GM12878 (cell line): ENCODE measurements around the gene RNF169. TPM values are rescaled to one million over a fixed set of nuclear protein-coding genes. Genes with fewer than 3 reads are reported as not detected.

ENCODE experiments used
- ATF7 ChIP-seq: fragments of 450-650 bp; IDR thresholded peaks from 2 replicates; pipeline ENCODE4 v1.6.1; 2016; ENCODE audit warnings: low read depth, mild to moderate bottlenecking
- DPF2 ChIP-seq: fragments of 450-650 bp; IDR thresholded peaks from 2 replicates; pipeline ENCODE4 v1.6.1; 2017; ENCODE audit warnings: mild to moderate bottlenecking
- IKZF1 ChIP-seq: fragments of 450-650 bp; conservative IDR thresholded peaks from 2 replicates; pipeline ENCODE4 v1.6.1; 2017; ENCODE audit warnings: antibody characterized with exemption, mild to moderate bottlenecking
- IKZF2 ChIP-seq, 2 experiments: fragments of 450-650 bp; IDR thresholded peaks; 2 replicates each; pipeline ENCODE4 v1.6.1; 2017; ENCODE audit warnings: mild to moderate bottlenecking in 2 of 2, moderate library complexity in 2 of 2
- IRF4 ChIP-seq: IDR thresholded peaks from 2 replicates; pipeline ENCODE4 v1.6.1; 2011; ENCODE audit warnings: low read depth, low read length
- RAD21 ChIP-seq: IDR thresholded peaks from 2 replicates; pipeline ENCODE4 v1.6.1; 2011; ENCODE audit warnings: mild to moderate bottlenecking, low read depth, low read length, moderate library complexity; ENCODE audit not compliant: insufficient read depth
- RBBP5 ChIP-seq: fragments of 200-600 bp; sonication (generic); conservative IDR thresholded peaks from 2 replicates; pipeline ENCODE4 v1.6.1; 2016
- SUPT20H ChIP-seq: IDR thresholded peaks from 2 replicates; pipeline ENCODE4 v1.6.1; 2011; ENCODE audit warnings: low read depth, mild to moderate bottlenecking, low read length, moderate library complexity, borderline replicate concordance; ENCODE audit not compliant: control insufficient read depth
- polyA plus RNA-seq, 11 experiments: library from polyadenylated mRNA; depleted of rRNA in 4 of 11; unstranded in 6 of 11; stranded (reverse) in 5 of 11; fragments of >200 nt; fragmentation: Nextera tagmentation in 4 of 11; fragmentation: Illumina TruSeq in 1 of 11; extraction: Ambion mirVana in 4 of 11; extraction: Trizol in 1 of 11; gene quantifications; 1 replicate in 1 of 11; 2 replicates in 10 of 11; pipeline versions ENCODE4 v1.2.1 to v1.2.3, GENCODE V29; 2011 to 2016; ENCODE audit warnings: inconsistent platforms in 2 of 11, missing spikeins in 2 of 11, low read depth in 1 of 11
- total RNA-seq, 4 experiments: library from RNA; depleted of rRNA in 3 of 4; stranded (reverse); fragments of >200 nt in 3 of 4; fragmentation: Illumina TruSeq in 1 of 4; extraction: Trizol in 1 of 4; gene quantifications; 2 replicates each; pipeline versions ENCODE4 v1.2.1 to v1.2.3, GENCODE V29; 2013 to 2021
- TF ChIP-seq, protein P1 (sequence below): fragments of 450-650 bp; formaldehyde crosslinking; IDR thresholded peaks from 2 replicates; pipeline ENCODE4 v1.4.0; 2022; ENCODE audit warnings: mild to moderate bottlenecking, moderate library complexity

RNF169 gene
- total and polyA plus RNA-seq, 10 of the 15 experiments (the other 5 are each of a cell fraction or from before 2014, with no cell fraction given): 0.32 to 13.2 (median 6.4) TPM

DNA sequence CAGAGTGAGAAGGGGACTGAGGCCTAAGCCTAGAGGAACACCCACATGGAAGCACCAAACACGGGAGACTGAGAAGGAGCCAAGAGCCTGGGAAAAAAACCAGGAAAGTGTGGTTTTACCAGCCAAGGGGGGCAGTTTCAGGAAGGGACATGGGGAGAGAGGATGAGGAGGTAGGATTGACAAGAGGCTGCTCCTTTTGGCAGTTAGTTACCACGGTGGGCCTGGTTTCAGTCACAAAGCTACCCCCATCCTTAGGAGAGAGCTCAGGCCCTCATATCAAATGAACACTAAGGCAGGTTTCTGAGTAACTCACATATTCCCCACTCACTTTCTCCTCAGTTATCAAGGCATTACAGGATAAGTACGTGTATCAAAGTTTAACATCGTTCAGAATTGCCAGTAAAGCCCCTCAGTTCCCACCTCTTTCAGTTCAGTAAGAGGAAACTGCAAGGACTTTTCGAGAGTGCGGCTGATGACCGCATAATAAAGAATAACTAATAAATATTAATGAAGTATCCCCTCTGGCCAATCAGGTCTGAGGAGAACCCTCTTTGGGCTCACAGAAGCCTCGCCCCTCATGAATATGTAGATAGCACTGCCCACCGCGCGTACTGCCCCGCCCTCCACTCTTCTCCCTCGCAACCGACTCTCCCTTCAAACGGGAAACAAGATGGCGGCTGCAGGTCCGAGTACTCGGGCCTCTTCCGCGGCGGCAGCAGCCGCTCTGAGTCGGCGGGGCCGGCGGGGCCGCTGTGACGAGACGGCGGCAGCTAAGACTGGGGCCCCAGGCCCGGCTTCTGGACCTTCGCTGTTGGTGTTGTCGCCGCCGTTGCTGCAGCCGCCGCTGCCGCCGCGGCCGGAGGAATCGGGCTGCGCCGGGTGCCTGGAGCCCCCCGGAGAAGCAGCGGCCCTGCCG is at the start of gene RNF169 (continued):
- TF ChIP-seq SUPT20H: no peak
- TF ChIP-seq, protein P1, sequence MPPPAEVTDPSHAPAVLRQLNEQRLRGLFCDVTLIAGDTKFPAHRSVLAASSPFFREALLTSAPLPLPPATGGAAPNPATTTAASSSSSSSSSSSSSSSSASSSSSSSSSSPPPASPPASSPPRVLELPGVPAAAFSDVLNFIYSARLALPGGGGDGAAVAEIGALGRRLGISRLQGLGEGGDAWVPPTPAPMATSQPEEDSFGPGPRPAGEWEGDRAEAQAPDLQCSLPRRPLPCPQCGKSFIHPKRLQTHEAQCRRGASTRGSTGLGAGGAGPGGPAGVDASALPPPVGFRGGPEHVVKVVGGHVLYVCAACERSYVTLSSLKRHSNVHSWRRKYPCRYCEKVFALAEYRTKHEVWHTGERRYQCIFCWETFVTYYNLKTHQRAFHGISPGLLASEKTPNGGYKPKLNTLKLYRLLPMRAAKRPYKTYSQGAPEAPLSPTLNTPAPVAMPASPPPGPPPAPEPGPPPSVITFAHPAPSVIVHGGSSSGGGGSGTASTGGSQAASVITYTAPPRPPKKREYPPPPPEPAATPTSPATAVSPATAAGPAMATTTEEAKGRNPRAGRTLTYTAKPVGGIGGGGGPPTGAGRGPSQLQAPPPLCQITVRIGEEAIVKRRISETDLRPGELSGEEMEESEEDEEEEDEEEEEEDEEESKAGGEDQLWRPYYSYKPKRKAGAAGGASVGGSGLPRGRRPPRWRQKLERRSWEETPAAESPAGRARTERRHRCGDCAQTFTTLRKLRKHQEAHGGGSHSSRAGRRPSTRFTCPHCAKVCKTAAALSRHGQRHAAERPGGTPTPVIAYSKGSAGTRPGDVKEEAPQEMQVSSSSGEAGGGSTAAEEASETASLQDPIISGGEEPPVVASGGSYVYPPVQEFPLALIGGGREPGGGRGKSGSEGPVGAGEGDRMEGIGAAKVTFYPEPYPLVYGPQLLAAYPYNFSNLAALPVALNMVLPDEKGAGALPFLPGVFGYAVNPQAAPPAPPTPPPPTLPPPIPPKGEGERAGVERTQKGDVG: no peak
- TF ChIP-seq RAD21: no peak
- TF ChIP-seq IKZF2 (IDR thresholded peaks at IDR 0.05): 0 out of 4 replicates have a peak, but pooled peaks of 1 of the 2 experiments have one; percentile 10
- peak; percentile 97 for TF ChIP-seq ATF7
- no peak for TF ChIP-seq IRF4
- peak; percentile 63; the same call in 1 of the 2 replicates for TF ChIP-seq DPF2
- TF ChIP-seq IKZF1: peak; percentile 99; the same call in 1 of the 2 replicates
- TF ChIP-seq RBBP5: no peak
